A673 (cell line): ENCODE data around the gene C1orf174. TPM values are rescaled to one million over a fixed set of nuclear protein-coding genes. Genes with fewer than 3 reads are reported as not detected.

Experiments
- BruUV-seq: library from RNA; stranded (reverse); fragments of 400-500 nt; replicated peaks from 2 replicates; lab custom pipeline; 2021; lab: Mats Ljungman, UMichigan
- CTCF ChIA-PET: fragments of 300-600 bp; sonication (Branson Sonifier 250); formaldehyde crosslinking; loops from one replicate; lab custom pipeline; 2022; ENCODE audit warnings: antibody characterized with exemption; lab: Charles Lee
- POLR2A ChIA-PET: fragments of 300-600 bp; sonication (Branson Sonifier 250); formaldehyde crosslinking; loops from one replicate; lab custom pipeline; 2022; ENCODE audit warnings: antibody characterized with exemption; ENCODE audit not compliant: low non-redundant PET; lab: Charles Lee
- DNase-seq: peaks from one replicate; pipeline ENCODE4 v3.0.0-alpha.2; 2015; ENCODE audit warnings: low spot score
- H3K27ac ChIP-seq: fragments of 200-600 bp; sonication (generic); 2 replicates; pipeline ENCODE4 v1.5.1; 2016; ENCODE audit warnings: mixed run types, low read depth, mild to moderate bottlenecking, mixed read lengths, antibody characterized with exemption, low read length; ENCODE audit not compliant: poor library complexity, severe bottlenecking
- H3K27me3 ChIP-seq: fragments of 200-600 bp; sonication (generic); replicated peaks from 2 replicates; pipeline ENCODE4 v1.6.1; 2017; ENCODE audit warnings: mixed run types, low read depth, mild to moderate bottlenecking, mixed read lengths, antibody characterized with exemption, low read length; ENCODE audit not compliant: insufficient read depth, poor library complexity
- H3K36me3 ChIP-seq: fragments of 200-600 bp; sonication (generic); 2 replicates; pipeline ENCODE4 v1.6.1; 2016; ENCODE audit warnings: mixed run types, mild to moderate bottlenecking, mixed read lengths, antibody characterized with exemption, low read length; ENCODE audit not compliant: insufficient read depth, poor library complexity, severe bottlenecking
- H3K4me1 ChIP-seq: fragments of 200-600 bp; sonication (generic); 2 replicates; pipeline ENCODE4 v1.6.1; 2017; ENCODE audit warnings: mixed run types, mild to moderate bottlenecking, mixed read lengths, antibody characterized with exemption, low read length; ENCODE audit not compliant: insufficient read depth, poor library complexity, severe bottlenecking
- H3K4me3 ChIP-seq: fragments of 200-600 bp; sonication (generic); 2 replicates; pipeline ENCODE4 v1.5.1; 2016; ENCODE audit warnings: low read depth, mixed run types, mild to moderate bottlenecking, mixed read lengths, low read length; ENCODE audit not compliant: poor library complexity, severe bottlenecking
- H3K9me3 ChIP-seq: fragments of 200-600 bp; sonication (generic); 2 replicates; pipeline ENCODE4 v1.6.1; 2016; ENCODE audit warnings: mixed run types, low read depth, mild to moderate bottlenecking, mixed read lengths, antibody characterized with exemption, low read length; ENCODE audit not compliant: poor library complexity, severe bottlenecking
- CTCF ChIP-seq: fragments of 300-800, 200-600 bp; sonication (generic); conservative IDR thresholded peaks from 2 replicates; pipeline ENCODE4 v1.5.1; 2017; ENCODE audit warnings: low read depth, mild to moderate bottlenecking, antibody characterized with exemption, low read length, moderate library complexity, mixed read lengths
- EZH2 ChIP-seq: fragments of 200-600 bp; sonication (generic); IDR thresholded peaks from 2 replicates; pipeline ENCODE4 v1.6.1; 2017; ENCODE audit warnings: borderline replicate concordance, low read depth, mild to moderate bottlenecking, mixed read lengths, antibody characterized with exemption, low read length; ENCODE audit not compliant: poor library complexity, severe bottlenecking
- intact Hi-C: fragments of 100-400 bp; cut with micrococcal nuclease; formaldehyde crosslinking; loops from one replicate; pipeline ENCODE4 v1.10.0; 2022; ENCODE audit not compliant: unreplicated experiment
- total RNA-seq: library from RNA; stranded (reverse); gene quantifications from 2 replicates; pipeline ENCODE4 v1.2.3, GENCODE V29; 2021

Gene C1orf174
- total RNA-seq, 1 experiment from 2014 or later: 36.2 TPM

- no peak for DNase-seq
- no peak overlapping the region for H3K4me3 ChIP-seq
- H3K27ac ChIP-seq: no peak overlapping the region
- CTCF ChIA-PET: no interaction called here
- no TSS peak for BruUV-seq
- POLR2A ChIA-PET: no interaction called here
- H3K4me1 ChIP-seq: no peaks in the 10 kb centered on the region
- intact Hi-C loops: no loop called here
- H3K36me3 ChIP-seq: peaks cover 6% of the 10 kb centered on the region
- H3K27me3 ChIP-seq: no peaks in the 10 kb centered on the region
- no peaks in the 10 kb centered on the region for H3K9me3 ChIP-seq
- TF ChIP-seq EZH2 (no peak), CTCF (no peak)
Observed at GRCh38 chr1:3846541-3846940, 53.5 kb downstream of the C1orf174 start.

GRCh38 chr1:3842912-3843311 is 57.2 kb downstream of the C1orf174 start:
- DNase-seq: no peak
- intact Hi-C loops: no loop called here
- no TSS peak for BruUV-seq

DNA sequence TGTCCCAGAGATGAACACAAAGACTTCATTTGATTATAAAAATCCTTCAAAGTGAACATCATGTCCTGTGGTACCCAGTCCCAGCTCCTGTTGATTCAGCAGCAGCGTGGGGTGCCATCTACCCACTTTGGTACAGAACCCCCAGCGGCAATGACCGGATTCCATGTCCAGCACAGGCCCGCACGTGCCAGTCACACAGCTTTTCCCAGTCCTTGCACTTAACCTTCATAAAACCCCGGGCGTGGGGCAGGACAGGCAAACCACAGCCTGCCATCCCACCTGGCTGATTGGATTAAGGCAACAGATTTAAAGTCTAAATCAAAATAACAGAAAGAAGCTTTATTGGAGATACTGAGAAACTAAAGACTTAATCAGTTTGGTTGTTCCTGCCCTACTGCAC is 58.6 kb downstream of the C1orf174 start:
- Histone ChIP-seq H3K4me1 (no peaks in the 10 kb centered on the region), H3K27me3 (no peaks in the 10 kb centered on the region), H3K9me3 (no peaks in the 10 kb centered on the region), H3K27ac (no peak overlapping the region), H3K4me3 (no peak overlapping the region), H3K36me3 (peaks cover 5% of the 10 kb centered on the region)
- TF ChIP-seq EZH2: no peak
- no peak for TF ChIP-seq CTCF
- POLR2A ChIA-PET: no interaction called here
- CTCF ChIA-PET: no interaction called here
- BruUV-seq: no TSS peak
- no peak for DNase-seq
- intact Hi-C loops: no loop called here

More at GRCh38 chr1:3842912-3843311, 57.2 kb downstream of the C1orf174 start:
- Histone ChIP-seq H3K27ac (no peak overlapping the region), H3K36me3 (no peaks in the 10 kb centered on the region), H3K27me3 (no peaks in the 10 kb centered on the region), H3K9me3 (no peaks in the 10 kb centered on the region), H3K4me1 (no peaks in the 10 kb centered on the region), H3K4me3 (no peak overlapping the region)
- ChIA-PET POLR2A (no interaction called here), CTCF (no interaction called here)
- TF ChIP-seq EZH2: no peak
- no peak for TF ChIP-seq CTCF

Other genes starting within 250 kb of the C1orf174 start
- gene TP73, start 247.8 kb downstream of the C1orf174 start, total RNA-seq: 10.0 and 12.3 TPM in 2 replicates
- gene CCDC27, start 147.8 kb downstream of the C1orf174 start, total RNA-seq: not detected in 2 replicates
- 0.81 and 1.5 TPM in 2 replicates for gene SMIM1, start 127.5 kb downstream of the C1orf174 start, total RNA-seq
- 69.8 and 86.7 TPM in 2 replicates for gene LRRC47, start 103.8 kb downstream of the C1orf174 start, total RNA-seq
- gene CEP104, start 43.1 kb downstream of the C1orf174 start, total RNA-seq: 47.9 and 50.8 TPM in 2 replicates
- 8.9 and 9.2 TPM in 2 replicates for gene DFFB, start 42.8 kb downstream of the C1orf174 start, total RNA-seq